Gastroesophageal sphincter (tissue), 4 donors: Measurements from ENCODE around the gene TMC1. TPM values are rescaled to one million over a fixed set of nuclear protein-coding genes. Genes with fewer than 3 reads are reported as not detected.

Experiments
- ATAC-seq: fragments of 150-250 bp; one replicate; pipeline ENCODE4 v1.9.1; 2016; ENCODE audit warnings: mild to moderate bottlenecking, moderate library complexity
- H3K27ac ChIP-seq, 4 donors: fragments of 200-600 bp; sonication (generic) in 3 of 4; 1 replicate in 3 of 4; 2 replicates in 1 of 4; pipeline ENCODE4 v1.5.1; 2016 to 2019
- H3K27me3 ChIP-seq: fragments of 200-600 bp; sonication (generic); one replicate; pipeline ENCODE4 v1.5.1; 2019
- H3K36me3 ChIP-seq, 2 donors: fragments of 200-600 bp; sonication (generic); one replicate each; pipeline ENCODE4 v1.5.1; 2019; ENCODE audit warnings: control low read depth in 1 of 2
- H3K4me1 ChIP-seq, 3 donors: fragments of 200-600 bp; sonication (generic); 1 replicate in 2 of 3; 2 replicates in 1 of 3; pipeline ENCODE4 v1.5.1; 2016 to 2019; ENCODE audit warnings: control low read depth in 2 of 3
- H3K4me3 ChIP-seq, 2 donors: fragments of 200-600 bp; sonication (generic); one replicate each; pipeline ENCODE4 v1.5.1; 2019; ENCODE audit warnings: mild to moderate bottlenecking in 1 of 2, moderate library complexity in 1 of 2
- H3K9me3 ChIP-seq, 3 donors: fragments of 200-600 bp; sonication (generic); one replicate each; pipeline ENCODE4 v1.5.1; 2017 to 2019; ENCODE audit warnings: control low read depth in 2 of 3
- EP300 ChIP-seq: sonication (generic); formaldehyde crosslinking; IDR thresholded peaks from one replicate; pipeline ENCODE4 v1.6.1; 2017; ENCODE audit warnings: antibody characterized with exemption, mild to moderate bottlenecking
- POLR2A ChIP-seq, 2 donors: fragments of 450-650 bp; IDR thresholded peaks; one replicate each; pipeline ENCODE4 v1.6.1; 2017; ENCODE audit warnings: antibody characterized with exemption in 2 of 2, mild to moderate bottlenecking in 2 of 2, moderate library complexity in 1 of 2
- POLR2AphosphoS5 ChIP-seq: sonication (generic); formaldehyde crosslinking; IDR thresholded peaks from one replicate; pipeline ENCODE4 v1.6.1; 2017; ENCODE audit warnings: antibody characterized with exemption
- WGBS, 2 donors: methylation state at CpG; one replicate each; pipeline ENCODE4 v1.1.5; 2018; ENCODE audit warnings: low coverage in 1 of 2; 5-methylcytosine and 5-hydroxymethylcytosine counted together
- total RNA-seq, 4 donors: library from RNA; depleted of rRNA; stranded (reverse); fragments of >200 nt; gene quantifications; one replicate each; pipeline ENCODE4 v1.1.0, GENCODE V29; 2016
- TF ChIP-seq, protein P1 (sequence below), 4 experiments: fragments of 200-600 bp in 2 of 4; fragments of 450-650 bp in 2 of 4; sonication (generic) in 1 of 4; IDR thresholded peaks; one replicate each; pipeline ENCODE4 v1.5.1; 2017 to 2019; ENCODE audit warnings: antibody characterized with exemption in 4 of 4, mild to moderate bottlenecking in 2 of 4, moderate library complexity in 2 of 4

The TMC1 gene
- total RNA-seq, 4 donors from 2014 or later, result not detected

DNA sequence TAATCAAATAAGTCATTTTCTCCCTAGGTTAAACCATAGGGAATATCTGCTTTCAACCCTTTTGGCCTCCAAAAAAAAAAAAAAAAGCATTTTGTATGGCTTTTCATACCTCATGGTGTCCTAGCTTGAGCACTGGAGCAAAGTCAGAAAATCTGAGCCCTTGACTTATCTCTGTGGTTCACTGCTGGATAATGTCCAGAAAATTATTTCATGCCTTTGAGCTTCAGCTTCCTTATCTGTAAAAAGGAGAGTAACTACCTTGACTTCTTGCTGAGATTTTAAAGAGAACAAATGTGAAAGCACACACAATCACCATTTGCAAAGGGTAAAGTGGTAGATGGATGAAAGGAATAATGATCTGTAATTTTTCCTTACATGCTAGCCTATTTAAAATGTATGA is 265.5 kb downstream of the TMC1 start:
- H3K4me3 ChIP-seq, result no peak overlapping the region
- no peaks in the 10 kb centered on the region for H3K27me3 ChIP-seq
- H3K27ac ChIP-seq, result no peak overlapping the region
- no peak for ATAC-seq
- H3K9me3 ChIP-seq, result no peaks in the 10 kb centered on the region
- no peaks in the 10 kb centered on the region for H3K36me3 ChIP-seq
- TF ChIP-seq, protein P1, sequence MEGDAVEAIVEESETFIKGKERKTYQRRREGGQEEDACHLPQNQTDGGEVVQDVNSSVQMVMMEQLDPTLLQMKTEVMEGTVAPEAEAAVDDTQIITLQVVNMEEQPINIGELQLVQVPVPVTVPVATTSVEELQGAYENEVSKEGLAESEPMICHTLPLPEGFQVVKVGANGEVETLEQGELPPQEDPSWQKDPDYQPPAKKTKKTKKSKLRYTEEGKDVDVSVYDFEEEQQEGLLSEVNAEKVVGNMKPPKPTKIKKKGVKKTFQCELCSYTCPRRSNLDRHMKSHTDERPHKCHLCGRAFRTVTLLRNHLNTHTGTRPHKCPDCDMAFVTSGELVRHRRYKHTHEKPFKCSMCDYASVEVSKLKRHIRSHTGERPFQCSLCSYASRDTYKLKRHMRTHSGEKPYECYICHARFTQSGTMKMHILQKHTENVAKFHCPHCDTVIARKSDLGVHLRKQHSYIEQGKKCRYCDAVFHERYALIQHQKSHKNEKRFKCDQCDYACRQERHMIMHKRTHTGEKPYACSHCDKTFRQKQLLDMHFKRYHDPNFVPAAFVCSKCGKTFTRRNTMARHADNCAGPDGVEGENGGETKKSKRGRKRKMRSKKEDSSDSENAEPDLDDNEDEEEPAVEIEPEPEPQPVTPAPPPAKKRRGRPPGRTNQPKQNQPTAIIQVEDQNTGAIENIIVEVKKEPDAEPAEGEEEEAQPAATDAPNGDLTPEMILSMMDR (IDR thresholded peaks at IDR 0.05), result no peak
- TF ChIP-seq POLR2A (IDR thresholded peaks at IDR 0.05) (no peak), EP300 (no peak), POLR2AphosphoS5 (no peak)
- H3K4me1 ChIP-seq, result no peaks in the 10 kb centered on the region

DNA sequence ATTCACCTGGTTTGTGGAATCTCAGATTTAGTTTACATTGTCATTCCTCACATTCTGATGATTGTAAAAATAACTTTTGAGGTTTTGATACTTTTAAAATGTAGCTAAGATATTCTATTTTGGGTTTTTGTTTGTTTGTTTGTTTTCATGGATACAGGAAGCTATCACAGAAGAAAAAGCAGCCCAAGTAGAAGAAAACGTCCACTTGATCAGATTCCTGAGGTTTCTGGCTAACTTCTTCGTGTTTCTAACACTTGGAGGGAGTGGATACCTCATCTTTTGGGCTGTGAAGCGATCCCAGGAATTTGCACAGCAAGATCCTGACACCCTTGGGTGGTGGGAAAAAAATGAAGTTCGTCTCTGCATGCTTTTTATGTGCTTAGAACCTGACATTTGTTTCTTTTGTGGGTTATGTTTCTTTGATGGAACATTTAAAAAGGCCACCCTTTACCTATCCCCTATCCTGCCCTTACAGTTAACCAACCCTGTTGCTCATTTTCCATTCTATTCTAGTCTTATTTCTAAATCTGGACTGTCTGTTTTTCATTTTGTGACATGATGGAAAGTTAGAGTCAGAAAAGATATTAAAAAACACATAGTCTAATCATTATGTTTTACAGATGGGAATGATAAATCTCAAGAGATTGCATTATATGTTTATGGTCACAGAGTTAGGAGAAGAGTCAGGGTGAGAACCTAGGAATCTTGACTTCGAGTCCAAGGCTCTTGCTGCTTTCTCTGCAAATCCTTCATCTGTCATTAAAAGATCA is 267.7 kb downstream of the TMC1 start:
- no peak for ATAC-seq
- TF ChIP-seq POLR2A (IDR thresholded peaks at IDR 0.05), result no peak
- no peak for TF ChIP-seq POLR2AphosphoS5
- TF ChIP-seq EP300, result no peak
- TF ChIP-seq, protein P1 (IDR thresholded peaks at IDR 0.05), result no peak
- H3K27ac ChIP-seq, result no peak overlapping the region

DNA sequence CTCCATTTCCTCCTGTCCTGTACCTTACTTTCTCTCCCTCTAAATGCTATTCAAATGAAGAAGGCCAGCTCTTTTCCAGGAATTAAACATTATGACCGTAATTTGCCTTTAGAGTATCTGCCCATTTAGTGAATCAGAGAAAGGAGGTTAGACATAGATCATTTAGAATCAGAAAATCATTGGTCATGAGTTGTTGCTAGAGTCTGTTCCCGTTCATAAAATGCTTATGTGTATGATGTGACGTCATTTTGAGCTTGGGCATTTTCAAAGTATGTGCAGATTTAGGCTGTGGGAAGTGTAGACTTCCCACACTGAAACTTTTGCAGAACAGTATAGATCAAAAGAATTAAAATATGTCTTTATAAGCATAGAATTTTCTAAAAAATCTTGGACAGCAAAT is 268.5 kb downstream of the TMC1 start:
- Histone ChIP-seq H3K36me3 (no peaks in the 10 kb centered on the region), H3K27ac (no peak overlapping the region), H3K9me3 (peaks cover 0 to 7% (median 0%) of the 10 kb centered on the region in 3 donors), H3K4me1 (no peaks in the 10 kb centered on the region), H3K27me3 (no peaks in the 10 kb centered on the region), H3K4me3 (no peak overlapping the region)
- TF ChIP-seq, protein P1 (IDR thresholded peaks at IDR 0.05), result no peak
- TF ChIP-seq POLR2A (IDR thresholded peaks at IDR 0.05) (no peak), EP300 (no peak), POLR2AphosphoS5 (no peak)
- no peak for ATAC-seq
- WGBS, 2 donors, result 76 to 86% methylated on average over 3 of the region's 3 CpGs

More for the DNA sequence above, 267.7 kb downstream of the TMC1 start:
- no peaks in the 10 kb centered on the region for H3K27me3 ChIP-seq
- no peaks in the 10 kb centered on the region for H3K4me1 ChIP-seq
- H3K36me3 ChIP-seq, result no peaks in the 10 kb centered on the region
- no peak overlapping the region for H3K4me3 ChIP-seq
- no peaks in the 10 kb centered on the region for H3K9me3 ChIP-seq
- 41 to 49% methylated on average over 5 of the region's 5 CpGs for WGBS, 2 donors

DNA sequence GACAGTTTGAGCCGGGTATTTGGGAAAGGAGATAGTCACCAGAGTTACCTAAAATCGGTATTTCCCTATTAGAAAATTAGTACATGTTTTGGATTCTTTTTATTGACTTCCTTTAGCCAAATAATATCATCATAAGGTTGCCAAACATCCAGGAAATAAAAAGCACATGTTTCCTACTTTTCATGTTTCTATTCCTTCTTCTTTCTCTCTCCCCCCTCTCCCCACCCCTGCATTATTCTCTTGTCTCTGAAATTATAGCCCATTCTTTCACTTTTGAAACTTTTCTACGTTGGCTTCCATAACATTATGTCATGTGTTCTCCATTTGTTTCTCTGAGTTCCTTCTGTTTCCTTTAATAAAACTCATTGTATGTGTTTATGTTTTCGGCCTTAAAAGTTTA is 269.6 kb downstream of the TMC1 start:
- no peak overlapping the region for H3K27ac ChIP-seq
- TF ChIP-seq POLR2A (IDR thresholded peaks at IDR 0.05), result no peak
- no peak for TF ChIP-seq POLR2AphosphoS5
- TF ChIP-seq EP300, result no peak
- TF ChIP-seq, protein P1 (IDR thresholded peaks at IDR 0.05), result no peak
- ATAC-seq, result no peak

DNA sequence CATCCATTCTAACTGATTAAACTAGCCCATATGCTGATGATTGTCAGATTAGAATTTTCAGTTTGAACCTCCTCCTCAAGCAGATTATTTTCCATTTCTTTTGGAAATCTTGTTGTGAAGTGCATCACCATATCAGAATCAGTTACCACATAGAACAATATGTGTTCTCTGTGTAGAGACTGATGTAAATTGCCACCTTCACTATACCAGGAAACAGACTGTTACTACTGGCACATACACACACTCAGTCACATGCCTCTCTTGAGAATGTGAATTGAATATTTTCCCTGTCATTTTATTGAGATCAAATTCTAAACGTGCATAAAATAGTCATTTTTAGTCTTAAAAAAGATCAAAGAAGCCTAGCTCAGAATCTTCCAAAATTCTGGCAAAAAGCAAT is 270.0 kb downstream of the TMC1 start:
- ATAC-seq, result no peak
- Histone ChIP-seq H3K4me1 (no peaks in the 10 kb centered on the region), H3K27me3 (no peaks in the 10 kb centered on the region), H3K36me3 (no peaks in the 10 kb centered on the region), H3K4me3 (no peak overlapping the region), H3K9me3 (peaks cover 0 to 22% (median 0%) of the 10 kb centered on the region in 3 donors), H3K27ac (no peak overlapping the region)
- TF ChIP-seq POLR2AphosphoS5 (no peak), EP300 (no peak), POLR2A (IDR thresholded peaks at IDR 0.05) (no peak)
- TF ChIP-seq, protein P1 (IDR thresholded peaks at IDR 0.05), result no peak
- 28 to 100% methylated on average over 1 of the region's 1 CpG for WGBS, 2 donors

More for the DNA sequence above, 269.6 kb downstream of the TMC1 start:
- no peak overlapping the region for H3K4me3 ChIP-seq
- H3K27me3 ChIP-seq, result no peaks in the 10 kb centered on the region
- H3K36me3 ChIP-seq, result no peaks in the 10 kb centered on the region
- WGBS, 2 donors, result 62 to 66% methylated on average over 4 of the region's 4 CpGs
- H3K4me1 ChIP-seq, result no peaks in the 10 kb centered on the region
- peaks cover 0 to 18% (median 0%) of the 10 kb centered on the region in 3 donors for H3K9me3 ChIP-seq
